ENCODE measurements around the gene ZNF827. TPM values are rescaled to one million over a fixed set of nuclear protein-coding genes. Genes with fewer than 3 reads are reported as not detected.

ZNF827 gene
- total RNA-seq, 1 donor, result 16.3 TPM

- Histone ChIP-seq H3K4me2 (ENCODE audit: insufficient read depth, low read length) (no peak overlapping the region), H3K27ac (ENCODE audit: low read depth, low read length) (no peak overlapping the region), H3K4me3 (ENCODE audit: insufficient read depth, low read length) (no peak overlapping the region), H3K4me1 (ENCODE audit: insufficient read depth, low read length) (peaks cover 10% of the 10 kb centered on the region), H3K27me3 (ENCODE audit: insufficient read depth, low read length) (no peaks in the 10 kb centered on the region), H3K9me3 (ENCODE audit: low read depth, low read length) (no peaks in the 10 kb centered on the region), H2AFZ (ENCODE audit: low read length) (no peak overlapping the region), H3K79me2 (ENCODE audit: insufficient read depth, low read length) (peaks cover 16% of the 10 kb centered on the region), H3K36me3 (ENCODE audit: insufficient read depth, low read length) (peaks cover 13% of the 10 kb centered on the region), H4K20me1 (ENCODE audit: insufficient read depth, low read length) (peaks cover 10% of the 10 kb centered on the region)
- DNase-seq (ENCODE audit: insufficient read length, low spot score, missing footprints), result no peak
- no peak for TF ChIP-seq CTCF (IDR thresholded peaks at IDR 0.05; ENCODE audit: extremely low read depth, low read depth, low read length)
Observed at GRCh38 chr4:145884775-145885174, 53.8 kb downstream of the ZNF827 start.

DNA sequence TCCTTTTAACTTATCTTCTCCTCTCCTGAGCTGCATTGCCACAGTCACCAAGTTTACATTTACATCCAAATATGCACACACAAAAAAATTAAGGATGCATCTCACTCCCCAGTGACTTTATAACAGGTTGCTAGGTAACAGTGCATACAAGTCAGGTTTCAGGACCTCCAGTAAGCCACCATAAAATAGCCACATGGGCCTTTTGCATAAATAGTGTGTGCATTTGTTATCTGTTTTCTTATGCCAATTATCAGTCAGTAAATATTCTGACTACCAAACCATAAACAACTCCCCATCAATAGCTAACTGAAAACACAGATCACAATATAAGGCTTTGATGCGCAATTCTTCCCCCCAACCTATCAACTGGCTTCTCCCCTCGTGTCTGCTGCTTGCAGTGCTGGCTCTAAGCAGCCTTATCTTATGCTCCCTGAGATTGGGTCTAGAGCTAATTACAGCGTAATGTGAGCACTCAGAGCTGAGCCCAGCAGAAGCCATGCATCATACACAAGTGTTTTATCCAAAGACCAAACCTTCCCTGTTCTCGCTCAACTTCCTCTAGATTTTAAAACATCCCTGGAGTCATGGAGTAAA is 55.4 kb downstream of the ZNF827 start:
- Histone ChIP-seq H4K20me1 (ENCODE audit: insufficient read depth, low read length) (peaks cover 12% of the 10 kb centered on the region), H3K79me2 (ENCODE audit: insufficient read depth, low read length) (peaks cover 16% of the 10 kb centered on the region), H3K9me3 (ENCODE audit: low read depth, low read length) (no peaks in the 10 kb centered on the region), H3K4me1 (ENCODE audit: insufficient read depth, low read length) (peaks cover 20% of the 10 kb centered on the region), H3K4me3 (ENCODE audit: insufficient read depth, low read length) (no peak overlapping the region), H3K4me2 (ENCODE audit: insufficient read depth, low read length) (no peak overlapping the region), H3K36me3 (ENCODE audit: insufficient read depth, low read length) (peaks cover 13% of the 10 kb centered on the region), H3K27me3 (ENCODE audit: insufficient read depth, low read length) (no peaks in the 10 kb centered on the region), H2AFZ (ENCODE audit: low read length) (no peak overlapping the region), H3K27ac (ENCODE audit: low read depth, low read length) (no peak overlapping the region)
- no peak for DNase-seq (ENCODE audit: insufficient read length, low spot score, missing footprints)
- TF ChIP-seq CTCF (IDR thresholded peaks at IDR 0.05; ENCODE audit: extremely low read depth, low read depth, low read length), result no peak

- Histone ChIP-seq H3K4me2 (ENCODE audit: insufficient read depth, low read length) (no peak overlapping the region), H4K20me1 (ENCODE audit: insufficient read depth, low read length) (peaks cover 12% of the 10 kb centered on the region), H3K9me3 (ENCODE audit: low read depth, low read length) (no peaks in the 10 kb centered on the region), H2AFZ (ENCODE audit: low read length) (no peak overlapping the region), H3K4me3 (ENCODE audit: insufficient read depth, low read length) (no peak overlapping the region), H3K4me1 (ENCODE audit: insufficient read depth, low read length) (peaks cover 18% of the 10 kb centered on the region), H3K27me3 (ENCODE audit: insufficient read depth, low read length) (no peaks in the 10 kb centered on the region), H3K79me2 (ENCODE audit: insufficient read depth, low read length) (peaks cover 19% of the 10 kb centered on the region), H3K27ac (ENCODE audit: low read depth, low read length) (no peak overlapping the region), H3K36me3 (ENCODE audit: insufficient read depth, low read length) (peaks cover 13% of the 10 kb centered on the region)
- peak; percentile 74 for DNase-seq (ENCODE audit: insufficient read length, low spot score, missing footprints)
- TF ChIP-seq CTCF (IDR thresholded peaks at IDR 0.05; ENCODE audit: extremely low read depth, low read depth, low read length), result no peak
Observed at GRCh38 chr4:145882604-145883003, 56.0 kb downstream of the ZNF827 start.

- peaks cover 12% of the 10 kb centered on the region for H3K4me1 ChIP-seq (ENCODE audit: insufficient read depth, low read length)
- peaks cover 13% of the 10 kb centered on the region for H3K36me3 ChIP-seq (ENCODE audit: insufficient read depth, low read length)
- no peak overlapping the region for H3K4me2 ChIP-seq (ENCODE audit: insufficient read depth, low read length)
- H3K27me3 ChIP-seq (ENCODE audit: insufficient read depth, low read length), result no peaks in the 10 kb centered on the region
- H4K20me1 ChIP-seq (ENCODE audit: insufficient read depth, low read length), result peaks cover 11% of the 10 kb centered on the region
- H3K4me3 ChIP-seq (ENCODE audit: insufficient read depth, low read length), result no peak overlapping the region
- no peaks in the 10 kb centered on the region for H3K9me3 ChIP-seq (ENCODE audit: low read depth, low read length)
- TF ChIP-seq CTCF (IDR thresholded peaks at IDR 0.05; ENCODE audit: extremely low read depth, low read depth, low read length), result no peak
- H2AFZ ChIP-seq (ENCODE audit: low read length), result no peak overlapping the region
- H3K79me2 ChIP-seq (ENCODE audit: insufficient read depth, low read length), result peaks cover 19% of the 10 kb centered on the region
- no peak overlapping the region for H3K27ac ChIP-seq (ENCODE audit: low read depth, low read length)
- no peak for DNase-seq (ENCODE audit: insufficient read length, low spot score, missing footprints)
Observed at GRCh38 chr4:145881989-145882388, 56.6 kb downstream of the ZNF827 start.

Data from osteoblast (primary cell).